Fibroblast of lung (primary cell): Measurements from ENCODE around the gene AS3MT. TPM values are rescaled to one million over a fixed set of nuclear protein-coding genes. Genes with fewer than 3 reads are reported as not detected.

Experiments used
- DNase-seq, 2 donors: peaks; one replicate each; pipeline versions ENCODE4 v3.0.0 to v3.0.0-alpha.2; 2010; ENCODE audit warnings: low read depth in 2 of 2
- H2AFZ ChIP-seq: 2 replicates; pipeline ENCODE4 v1.5.1; 2012; ENCODE audit warnings: low read length, control low read depth, inconsistent platforms
- H3K27ac ChIP-seq: 2 replicates; pipeline ENCODE4 v1.5.1; 2011; ENCODE audit warnings: low read length, control low read depth; ENCODE audit not compliant: insufficient read depth
- H3K27me3 ChIP-seq: 2 replicates; pipeline ENCODE4 v1.5.1; 2011; ENCODE audit warnings: mild to moderate bottlenecking, low read length; ENCODE audit not compliant: control insufficient read depth, insufficient read depth
- H3K36me3 ChIP-seq: 2 replicates; pipeline ENCODE4 v1.5.1; 2011; ENCODE audit warnings: low read length; ENCODE audit not compliant: control insufficient read depth, insufficient read depth
- H3K4me1 ChIP-seq: 2 replicates; pipeline ENCODE4 v1.5.1; 2011; ENCODE audit warnings: low read length; ENCODE audit not compliant: control insufficient read depth, insufficient read depth; ENCODE audit errors: extremely low read depth
- H3K4me2 ChIP-seq: 2 replicates; pipeline ENCODE4 v1.5.1; 2011; ENCODE audit warnings: low read length, control low read depth; ENCODE audit not compliant: insufficient read depth; ENCODE audit errors: extremely low read depth
- H3K4me3 ChIP-seq, 4 experiments: fragments of 200-600 bp in 1 of 4; sonication (generic) in 1 of 4; replicated peaks in 1 of 4; 2 replicates each; pipeline ENCODE4 v1.5.1; 2011 to 2016; ENCODE audit warnings: low read length in 4 of 4, low read depth in 3 of 4, mild to moderate bottlenecking in 3 of 4, control low read depth in 2 of 4, inconsistent platforms in 1 of 4, mixed read lengths in 1 of 4; ENCODE audit not compliant: insufficient read depth in 1 of 4; ENCODE audit errors: control extremely low read depth in 1 of 4
- H3K79me2 ChIP-seq: 2 replicates; pipeline ENCODE4 v1.5.1; 2012; ENCODE audit warnings: mild to moderate bottlenecking, low read length, inconsistent platforms; ENCODE audit not compliant: control insufficient read depth, insufficient read depth
- H3K9ac ChIP-seq: 2 replicates; pipeline ENCODE4 v1.5.1; 2011; ENCODE audit warnings: mild to moderate bottlenecking, low read length, control low read depth; ENCODE audit not compliant: insufficient read depth
- H3K9me3 ChIP-seq: 2 replicates; pipeline ENCODE4 v1.5.1; 2012; ENCODE audit warnings: low read depth, low read length; ENCODE audit not compliant: control insufficient read depth, insufficient read depth
- H4K20me1 ChIP-seq: 2 replicates; pipeline ENCODE4 v1.5.1; 2011; ENCODE audit warnings: low read length; ENCODE audit not compliant: control insufficient read depth, insufficient read depth; ENCODE audit errors: extremely low read depth
- CTCF ChIP-seq, 2 donors: IDR thresholded peaks in 1 of 2; conservative IDR thresholded peaks in 1 of 2; 1 replicate in 1 of 2; 2 replicates in 1 of 2; pipeline ENCODE4 v1.5.1; 2011 to 2012; ENCODE audit warnings: low read length in 2 of 2, control low read depth in 1 of 2, inconsistent platforms in 1 of 2, low read depth in 1 of 2, mild to moderate bottlenecking in 1 of 2
- EZH2 ChIP-seq: IDR thresholded peaks from 2 replicates; pipeline ENCODE4 v1.5.1; 2012; ENCODE audit warnings: low read length, control low read depth, mild to moderate bottlenecking; ENCODE audit errors: missing control alignments
- polyA plus RNA-seq, 2 donors: library from polyadenylated mRNA; depleted of rRNA in 1 of 2; stranded (reverse) in 1 of 2; unstranded in 1 of 2; fragments of >200 nt; gene quantifications; 2 replicates each; pipeline ENCODE4 v1.2.1, GENCODE V29; 2011 to 2012; ENCODE audit warnings: missing spikeins in 1 of 2
- total RNA-seq: library from RNA; depleted of rRNA; stranded (reverse); fragments of >200 nt; gene quantifications from 2 replicates; pipeline ENCODE4 v1.2.1, GENCODE V29; 2014

The AS3MT gene
- total and polyA plus RNA-seq, 2 donors (not counting 1 experiment from before 2014, with no cell fraction given), result 8.1 to 11.4 TPM

GRCh38 chr10:102831322-102832071 lies 37.8 kb upstream of the AS3MT start:
- no peak overlapping the region for H3K9ac ChIP-seq
- H3K4me1 ChIP-seq, result no peaks in the 10 kb centered on the region
- H4K20me1 ChIP-seq, result no peaks in the 10 kb centered on the region
- H3K27ac ChIP-seq, result no peak overlapping the region
- no peaks in the 10 kb centered on the region for H3K9me3 ChIP-seq
- no peak overlapping the region for H3K4me3 ChIP-seq
- no peak overlapping the region for H3K4me2 ChIP-seq
- no peak for DNase-seq
- H3K36me3 ChIP-seq, result no peaks in the 10 kb centered on the region
- no peaks in the 10 kb centered on the region for H3K27me3 ChIP-seq
- H3K79me2 ChIP-seq, result no peaks in the 10 kb centered on the region
- H2AFZ ChIP-seq, result no peak overlapping the region
- TF ChIP-seq EZH2, result no peak
- no peak for TF ChIP-seq CTCF (conservative IDR thresholded peaks at IDR 0.05 in 1 of 2, IDR thresholded peaks at IDR 0.05 in 1 of 2; ENCODE audit: low read depth in 1 of 2, low read length in 2 of 2)

DNA sequence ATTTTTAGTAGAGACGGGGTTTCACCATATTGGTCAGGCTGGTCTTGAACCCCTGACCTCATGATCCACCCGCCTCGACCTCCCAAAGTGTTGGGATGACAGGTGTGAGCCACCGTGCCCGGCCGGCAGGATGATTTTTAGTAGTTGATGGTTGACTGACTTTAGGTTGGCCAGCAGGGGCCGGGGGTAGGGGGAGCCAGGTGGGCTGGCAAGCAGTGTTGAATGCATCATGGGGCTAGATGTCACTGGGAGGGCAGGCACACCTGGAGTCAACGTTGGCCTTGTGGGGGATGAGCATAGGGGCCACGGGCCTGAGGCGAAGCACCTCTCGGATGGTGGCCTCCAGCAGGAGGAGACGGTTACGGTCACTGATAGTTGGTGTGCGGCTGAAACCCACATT lies 37.0 kb upstream of the AS3MT start:
- Histone ChIP-seq H3K4me3 (no peak overlapping the region), H3K36me3 (no peaks in the 10 kb centered on the region), H3K9ac (no peak overlapping the region), H3K27me3 (no peaks in the 10 kb centered on the region), H3K9me3 (no peaks in the 10 kb centered on the region), H3K27ac (no peak overlapping the region), H3K4me1 (no peaks in the 10 kb centered on the region), H2AFZ (no peak overlapping the region), H4K20me1 (no peaks in the 10 kb centered on the region), H3K79me2 (no peaks in the 10 kb centered on the region), H3K4me2 (no peak overlapping the region)
- no peak for DNase-seq
- TF ChIP-seq CTCF (conservative IDR thresholded peaks at IDR 0.05 in 1 of 2, IDR thresholded peaks at IDR 0.05 in 1 of 2; ENCODE audit: low read depth in 1 of 2, low read length in 2 of 2), result no peak
- TF ChIP-seq EZH2, result no peak

- Histone ChIP-seq H4K20me1 (no peaks in the 10 kb centered on the region), H3K4me2 (no peak overlapping the region), H2AFZ (no peak overlapping the region), H3K27ac (no peak overlapping the region), H3K4me3 (no peak overlapping the region), H3K9me3 (no peaks in the 10 kb centered on the region), H3K4me1 (no peaks in the 10 kb centered on the region), H3K79me2 (no peaks in the 10 kb centered on the region), H3K27me3 (no peaks in the 10 kb centered on the region), H3K36me3 (no peaks in the 10 kb centered on the region), H3K9ac (no peak overlapping the region)
- no peak for TF ChIP-seq CTCF (conservative IDR thresholded peaks at IDR 0.05 in 1 of 2, IDR thresholded peaks at IDR 0.05 in 1 of 2; ENCODE audit: low read depth in 1 of 2, low read length in 2 of 2)
- TF ChIP-seq EZH2, result no peak
- DNase-seq, result peak in 1 of 2 donors; percentile 21
These were observed 36.3 kb upstream of the AS3MT start for GRCh38 chr10:102832987-102833386.
